ENCODE data around the gene DPP6.

The DPP6 gene

GRCh38 chr7:154903083-154903731 is 851.0 kb downstream of the DPP6 start:
- DNase-seq: no peak

- no peak for DNase-seq
These were observed 852.9 kb downstream of the DPP6 start for GRCh38 chr7:154905146-154905545.

GRCh38 chr7:154905615-154906014 is 853.4 kb downstream of the DPP6 start:
- no peak for DNase-seq

GRCh38 chr7:154906201-154906600 is 854.0 kb downstream of the DPP6 start:
- DNase-seq: no peak

- DNase-seq: no peak
These were observed 854.6 kb downstream of the DPP6 start for GRCh38 chr7:154906736-154907355.

- no peak for DNase-seq
These were observed 855.7 kb downstream of the DPP6 start for GRCh38 chr7:154907651-154908620.

- DNase-seq: no peak
These were observed 857.3 kb downstream of the DPP6 start for GRCh38 chr7:154909241-154910105.

- no peak for DNase-seq
These were observed 857.9 kb downstream of the DPP6 start for GRCh38 chr7:154910125-154910524.

GRCh38 chr7:154910977-154911376 is 858.8 kb downstream of the DPP6 start:
- DNase-seq: no peak

GRCh38 chr7:154911411-154911810 is 859.2 kb downstream of the DPP6 start:
- no peak for DNase-seq

- no peak for DNase-seq
These were observed 859.8 kb downstream of the DPP6 start for GRCh38 chr7:154911862-154912455.

GRCh38 chr7:154912871-154913637 is 860.9 kb downstream of the DPP6 start:
- DNase-seq: no peak

- no peak for DNase-seq
These were observed 861.6 kb downstream of the DPP6 start for GRCh38 chr7:154913638-154914307.

GRCh38 chr7:154914308-154914995 is 862.3 kb downstream of the DPP6 start:
- DNase-seq: no peak

- no peak for DNase-seq
These were observed 862.8 kb downstream of the DPP6 start for GRCh38 chr7:154914996-154915380.

GRCh38 chr7:154915600-154915999 is 863.4 kb downstream of the DPP6 start:
- DNase-seq: no peak

- DNase-seq: no peak
These were observed 864.2 kb downstream of the DPP6 start for GRCh38 chr7:154916381-154916780.

- DNase-seq: no peak
These were observed 864.9 kb downstream of the DPP6 start for GRCh38 chr7:154916856-154917807.

GRCh38 chr7:154917808-154918160 is 865.6 kb downstream of the DPP6 start:
- no peak for DNase-seq

All from NCI-H1436 treated with DMSO at 0.1 percent for 48 hours (cell line).